ENCODE results near the gene KDM6A. TPM values are rescaled to one million over a fixed set of nuclear protein-coding genes. Genes with fewer than 3 reads are reported as not detected.
"Not testable (repeated sequence)": the region's sequence is repeated elsewhere in the genome, so short reads cannot be mapped to it uniquely, and the experiment has no call there.

KDM6A gene
- polyA plus RNA-seq, 5 donors, result 49.6 to 69.8 (median 51.1) TPM

- DNase-seq, result no peak
Observed at GRCh38 chrX:44918722-44919121, 45.7 kb downstream of the KDM6A start.

- DNase-seq, result no peak
Observed at GRCh38 chrX:44922980-44923379, 50.0 kb downstream of the KDM6A start.

- DNase-seq, result no peak
Observed at GRCh38 chrX:44927398-44927797, 54.4 kb downstream of the KDM6A start.

- DNase-seq, result no peak
Observed at GRCh38 chrX:44931441-44931973, 58.5 kb downstream of the KDM6A start.

GRCh38 chrX:44935172-44935571 lies 62.2 kb downstream of the KDM6A start:
- DNase-seq, result no peak

GRCh38 chrX:44935640-44936039 lies 62.7 kb downstream of the KDM6A start:
- no peak for DNase-seq

GRCh38 chrX:44937606-44938005 lies 64.6 kb downstream of the KDM6A start:
- no peak for DNase-seq

GRCh38 chrX:44938111-44938510 lies 65.1 kb downstream of the KDM6A start:
- no peak for DNase-seq

GRCh38 chrX:44940541-44940940 lies 67.6 kb downstream of the KDM6A start:
- DNase-seq, result not testable (repeated sequence)

GRCh38 chrX:44943007-44943406 lies 70.0 kb downstream of the KDM6A start:
- no peak for DNase-seq

GRCh38 chrX:44944894-44945293 lies 71.9 kb downstream of the KDM6A start:
- DNase-seq, result no peak

GRCh38 chrX:44945736-44946135 lies 72.7 kb downstream of the KDM6A start:
- DNase-seq, result no peak

- no peak for DNase-seq
Observed at GRCh38 chrX:44946771-44947170, 73.8 kb downstream of the KDM6A start.

GRCh38 chrX:44947995-44948394 lies 75.0 kb downstream of the KDM6A start:
- DNase-seq, result no peak

GRCh38 chrX:44948406-44948805 lies 75.4 kb downstream of the KDM6A start:
- DNase-seq, result no peak

- DNase-seq, result no peak
Observed at GRCh38 chrX:44949125-44949524, 76.1 kb downstream of the KDM6A start.

- not testable (repeated sequence) for DNase-seq
Observed at GRCh38 chrX:44950471-44951366, 77.7 kb downstream of the KDM6A start.

- no peak for DNase-seq
Observed at GRCh38 chrX:44951572-44952067, 78.6 kb downstream of the KDM6A start.

- no peak for DNase-seq
Observed at GRCh38 chrX:44952329-44953027, 79.5 kb downstream of the KDM6A start.

GRCh38 chrX:44953734-44954502 lies 80.9 kb downstream of the KDM6A start:
- DNase-seq, result no peak

- DNase-seq, result no peak
Observed at GRCh38 chrX:44954562-44954961, 81.6 kb downstream of the KDM6A start.

GRCh38 chrX:44957848-44958247 lies 84.9 kb downstream of the KDM6A start:
- DNase-seq, result no peak
